ENCODE data around the gene GABRP. TPM values are rescaled to one million over a fixed set of nuclear protein-coding genes. Genes with fewer than 3 reads are reported as not detected.

GABRP gene
- total RNA-seq (2013): not detected
- polyA plus RNA-seq (not detected), polyA minus RNA-seq (not detected in 2 replicates), total RNA-seq (0 to 1.7 (median 0.04) reads per million in 11 experiments)

- H3K4me1 ChIP-seq (ENCODE audit: control insufficient read depth in 1 of 2, insufficient read depth in 2 of 2, low read length in 2 of 2): no peaks in the 10 kb centered on the region
- H3K4me2 ChIP-seq (replicated peaks; ENCODE audit: extremely low read depth, low read length, poor library complexity, severe bottlenecking): no peak within 1 kb of the TSS
- H4K20me1 ChIP-seq (ENCODE audit: insufficient read depth, low read length): no peaks in the 10 kb centered on the region
- TF ChIP-seq, protein P1, sequence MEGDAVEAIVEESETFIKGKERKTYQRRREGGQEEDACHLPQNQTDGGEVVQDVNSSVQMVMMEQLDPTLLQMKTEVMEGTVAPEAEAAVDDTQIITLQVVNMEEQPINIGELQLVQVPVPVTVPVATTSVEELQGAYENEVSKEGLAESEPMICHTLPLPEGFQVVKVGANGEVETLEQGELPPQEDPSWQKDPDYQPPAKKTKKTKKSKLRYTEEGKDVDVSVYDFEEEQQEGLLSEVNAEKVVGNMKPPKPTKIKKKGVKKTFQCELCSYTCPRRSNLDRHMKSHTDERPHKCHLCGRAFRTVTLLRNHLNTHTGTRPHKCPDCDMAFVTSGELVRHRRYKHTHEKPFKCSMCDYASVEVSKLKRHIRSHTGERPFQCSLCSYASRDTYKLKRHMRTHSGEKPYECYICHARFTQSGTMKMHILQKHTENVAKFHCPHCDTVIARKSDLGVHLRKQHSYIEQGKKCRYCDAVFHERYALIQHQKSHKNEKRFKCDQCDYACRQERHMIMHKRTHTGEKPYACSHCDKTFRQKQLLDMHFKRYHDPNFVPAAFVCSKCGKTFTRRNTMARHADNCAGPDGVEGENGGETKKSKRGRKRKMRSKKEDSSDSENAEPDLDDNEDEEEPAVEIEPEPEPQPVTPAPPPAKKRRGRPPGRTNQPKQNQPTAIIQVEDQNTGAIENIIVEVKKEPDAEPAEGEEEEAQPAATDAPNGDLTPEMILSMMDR (IDR thresholded peaks at IDR 0.05): no peak
- peaks cover 0 to 3% (median 2%) of the 10 kb centered on the region in 3 donors for H3K27me3 Mint-ChIP-seq (ENCODE audit: low read depth in 3 of 3)
- WGBS (ENCODE audit: insufficient coverage): 94% methylated on average over 9 of the region's 14 CpGs
- H3K4me3 ChIP-seq (replicated peaks in 1 of 3; ENCODE audit: low read depth in 2 of 3, low read length in 3 of 3): no peak within 1 kb of the TSS
- no peak within 1 kb of the TSS for H2AFZ ChIP-seq (ENCODE audit: insufficient read depth, low read depth, low read length, poor library complexity, severe bottlenecking)
- no peaks in the 10 kb centered on the region for H3K36me3 Mint-ChIP-seq
- no peaks in the 10 kb centered on the region for H3K9me3 Mint-ChIP-seq
- H3K9ac ChIP-seq (ENCODE audit: insufficient read depth, low read length, poor library complexity, severe bottlenecking): no peak within 1 kb of the TSS
- H3K36me3 ChIP-seq (replicated peaks in 1 of 2; ENCODE audit: control insufficient read depth in 1 of 2, insufficient read depth in 2 of 2, low read length in 2 of 2): no peaks in the 10 kb centered on the region
- H3K27me3 ChIP-seq (ENCODE audit: control insufficient read depth in 2 of 2, insufficient read depth in 2 of 2, low read length in 2 of 2): no peaks in the 10 kb centered on the region
- DNase-seq: no peak
- H3K79me2 ChIP-seq (ENCODE audit: insufficient read depth, low read length): no peaks in the 10 kb centered on the region
- no peak within 1 kb of the TSS for H3K27ac ChIP-seq (ENCODE audit: low read depth in 1 of 2, low read length in 2 of 2)
- H3K4me3 Mint-ChIP-seq: no peak within 1 kb of the TSS
- H3K27ac Mint-ChIP-seq: peak within 1 kb of the TSS in 1 of 7 donors; percentile 21
- no peaks in the 10 kb centered on the region for H3K9me3 ChIP-seq (replicated peaks in 1 of 2; ENCODE audit: control insufficient read depth in 1 of 2, insufficient read depth in 1 of 2, low read length in 2 of 2)
- intact Hi-C loops (cut with micrococcal nuclease): loop anchor here in 1 of 2 donors (10.0 kb wide), 1 partner anchor 1431 kb away; no protein-coding TSS in a partner anchor
- H3K4me1 Mint-ChIP-seq: no peaks in the 10 kb centered on the region
Measured at GRCh38 chr5:170783498-170784247, at the start of gene GABRP. Gene GABRP (plus strand): TSS chr5:170783725. CDS start chr5:170788616, 4,891 bp downstream.

- Mint-ChIP-seq H3K4me3 (no peak overlapping the region), H3K27ac (no peak overlapping the region), H3K9me3 (peaks cover 6 to 14% (median 13%) of the 10 kb centered on the region in 7 donors), H3K27me3 (ENCODE audit: low read depth in 3 of 3) (peaks cover 5 to 16% (median 14%) of the 10 kb centered on the region in 3 donors), H3K36me3 (no peaks in the 10 kb centered on the region), H3K4me1 (no peaks in the 10 kb centered on the region)
- Histone ChIP-seq H3K36me3 (replicated peaks in 1 of 2; ENCODE audit: control insufficient read depth in 1 of 2, insufficient read depth in 2 of 2, low read length in 2 of 2) (no peaks in the 10 kb centered on the region), H2AFZ (ENCODE audit: insufficient read depth, low read depth, low read length, poor library complexity, severe bottlenecking) (no peak overlapping the region), H3K9me3 (replicated peaks in 1 of 2; ENCODE audit: control insufficient read depth in 1 of 2, insufficient read depth in 1 of 2, low read length in 2 of 2) (peaks cover 0 to 4% of the 10 kb centered on the region in 2 donors), H3K79me2 (ENCODE audit: insufficient read depth, low read length) (no peaks in the 10 kb centered on the region), H3K9ac (ENCODE audit: insufficient read depth, low read length, poor library complexity, severe bottlenecking) (no peak overlapping the region), H3K27me3 (ENCODE audit: control insufficient read depth in 2 of 2, insufficient read depth in 2 of 2, low read length in 2 of 2) (no peaks in the 10 kb centered on the region), H3K4me1 (ENCODE audit: control insufficient read depth in 1 of 2, insufficient read depth in 2 of 2, low read length in 2 of 2) (no peaks in the 10 kb centered on the region), H3K27ac (ENCODE audit: low read depth in 1 of 2, low read length in 2 of 2) (no peak overlapping the region), H4K20me1 (ENCODE audit: insufficient read depth, low read length) (no peaks in the 10 kb centered on the region), H3K4me3 (replicated peaks in 1 of 3; ENCODE audit: low read depth in 2 of 3, low read length in 3 of 3) (no peak overlapping the region), H3K4me2 (replicated peaks; ENCODE audit: extremely low read depth, low read length, poor library complexity, severe bottlenecking) (no peak overlapping the region)
- intact Hi-C loops (cut with micrococcal nuclease): no loop called here
- DNase-seq: no peak
- TF ChIP-seq, protein P1 (IDR thresholded peaks at IDR 0.05): no peak
- 80% methylated on average over 1 of the region's 3 CpGs for WGBS (ENCODE audit: insufficient coverage)
Measured at GRCh38 chr5:170736966-170737365, 46.6 kb upstream of the GABRP start.

Measured in CD14-positive monocyte (primary cell).